Tibial artery (tissue), 4 donors: ENCODE data around the gene OTUB1.

ENCODE experiments used
- DNase-seq, 2 donors: peaks; one replicate each; pipeline ENCODE4 v3.0.0-alpha.2; 2019
- H3K27ac ChIP-seq, 2 donors: fragments of 200-600 bp; sonication (generic) in 1 of 2; 1 replicate in 1 of 2; 2 replicates in 1 of 2; pipeline ENCODE4 v1.5.1; 2018 to 2019; ENCODE audit warnings: mild to moderate bottlenecking in 1 of 2
- H3K27me3 ChIP-seq, 2 donors: fragments of 200-600 bp; sonication (generic) in 1 of 2; one replicate each; pipeline versions ENCODE4 v1.5.1 to v1.6.0; 2016 to 2019
- H3K36me3 ChIP-seq, 3 donors: fragments of 200-600 bp; sonication (generic) in 2 of 3; one replicate each; pipeline ENCODE4 v1.5.1; 2016 to 2019; ENCODE audit warnings: mild to moderate bottlenecking in 2 of 3
- H3K4me1 ChIP-seq, 4 donors: fragments of 200-600 bp; sonication (generic) in 2 of 4; 1 replicate in 3 of 4; 2 replicates in 1 of 4; pipeline ENCODE4 v1.5.1; 2016 to 2019
- H3K4me3 ChIP-seq, 2 donors: fragments of 200-600 bp; sonication (generic) in 1 of 2; 1 replicate in 1 of 2; 2 replicates in 1 of 2; pipeline ENCODE4 v1.5.1; 2018 to 2019; ENCODE audit warnings: mild to moderate bottlenecking in 2 of 2
- H3K9me3 ChIP-seq, 3 donors: fragments of 200-600 bp; sonication (generic) in 1 of 3; one replicate each; pipeline ENCODE4 v1.5.1; 2016 to 2019
- intact Hi-C: fragments of 100-400 bp; cut with DNase I; formaldehyde crosslinking; loops from one replicate; pipeline ENCODE4 v1.15.0; 2023; ENCODE audit warnings: low total_unique reads
- TF ChIP-seq, protein P1 (sequence below), 2 experiments: fragments of 200-600 bp in 1 of 2; fragments of 450-650 bp in 1 of 2; IDR thresholded peaks; one replicate each; pipeline ENCODE4 v1.5.1; 2017 to 2019; ENCODE audit warnings: antibody characterized with exemption in 2 of 2, mild to moderate bottlenecking in 1 of 2, moderate library complexity in 1 of 2

The OTUB1 gene

DNA sequence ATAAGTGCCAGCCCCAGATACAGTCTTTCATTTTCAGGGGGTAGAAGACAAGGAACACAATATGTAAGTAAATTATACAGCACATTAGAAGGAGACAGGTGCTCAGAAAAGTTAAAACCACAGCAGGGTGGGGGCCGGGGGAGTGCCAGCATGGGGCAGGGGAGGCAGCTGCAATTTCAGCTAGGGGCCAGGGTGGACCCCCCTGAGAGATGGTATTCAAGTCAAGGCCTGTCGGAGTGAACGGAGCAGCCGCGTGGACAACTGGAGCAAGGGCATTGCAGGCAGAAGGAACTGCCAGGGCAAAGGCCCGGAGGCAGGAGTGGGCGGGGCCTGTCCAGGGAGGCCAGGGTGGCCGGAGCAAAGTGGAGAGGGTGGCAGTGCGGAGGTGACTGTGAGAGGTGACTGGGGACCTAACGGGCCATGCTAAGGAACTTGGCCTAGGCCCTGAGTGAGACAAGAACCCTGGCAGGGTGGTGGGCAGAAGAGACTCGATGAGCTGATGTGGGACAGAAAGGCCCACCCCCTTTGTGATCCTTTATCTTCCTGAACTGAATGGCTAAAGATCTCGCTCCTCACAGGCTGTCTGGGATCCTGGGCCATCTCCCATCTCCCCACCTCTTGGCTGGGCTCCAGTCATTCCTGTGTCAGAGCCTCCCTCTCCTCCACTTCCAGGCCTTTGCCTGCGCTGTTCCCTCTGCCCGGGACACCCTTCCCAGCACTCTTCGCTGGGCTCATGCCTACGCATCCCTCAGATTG, 27.1 kb downstream of the OTUB1 start:
- peaks cover 0 to 8% (median under 1%) of the 10 kb centered on the region in 4 donors for H3K4me1 ChIP-seq
- H3K36me3 ChIP-seq = no peaks in the 10 kb centered on the region
- H3K4me3 ChIP-seq = no peak overlapping the region
- intact Hi-C loops = no loop called here
- TF ChIP-seq, protein P1, sequence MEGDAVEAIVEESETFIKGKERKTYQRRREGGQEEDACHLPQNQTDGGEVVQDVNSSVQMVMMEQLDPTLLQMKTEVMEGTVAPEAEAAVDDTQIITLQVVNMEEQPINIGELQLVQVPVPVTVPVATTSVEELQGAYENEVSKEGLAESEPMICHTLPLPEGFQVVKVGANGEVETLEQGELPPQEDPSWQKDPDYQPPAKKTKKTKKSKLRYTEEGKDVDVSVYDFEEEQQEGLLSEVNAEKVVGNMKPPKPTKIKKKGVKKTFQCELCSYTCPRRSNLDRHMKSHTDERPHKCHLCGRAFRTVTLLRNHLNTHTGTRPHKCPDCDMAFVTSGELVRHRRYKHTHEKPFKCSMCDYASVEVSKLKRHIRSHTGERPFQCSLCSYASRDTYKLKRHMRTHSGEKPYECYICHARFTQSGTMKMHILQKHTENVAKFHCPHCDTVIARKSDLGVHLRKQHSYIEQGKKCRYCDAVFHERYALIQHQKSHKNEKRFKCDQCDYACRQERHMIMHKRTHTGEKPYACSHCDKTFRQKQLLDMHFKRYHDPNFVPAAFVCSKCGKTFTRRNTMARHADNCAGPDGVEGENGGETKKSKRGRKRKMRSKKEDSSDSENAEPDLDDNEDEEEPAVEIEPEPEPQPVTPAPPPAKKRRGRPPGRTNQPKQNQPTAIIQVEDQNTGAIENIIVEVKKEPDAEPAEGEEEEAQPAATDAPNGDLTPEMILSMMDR (IDR thresholded peaks at IDR 0.05) = no peak
- no peak overlapping the region for H3K27ac ChIP-seq
- H3K9me3 ChIP-seq = no peaks in the 10 kb centered on the region
- no peaks in the 10 kb centered on the region for H3K27me3 ChIP-seq
- no peak for DNase-seq

DNA sequence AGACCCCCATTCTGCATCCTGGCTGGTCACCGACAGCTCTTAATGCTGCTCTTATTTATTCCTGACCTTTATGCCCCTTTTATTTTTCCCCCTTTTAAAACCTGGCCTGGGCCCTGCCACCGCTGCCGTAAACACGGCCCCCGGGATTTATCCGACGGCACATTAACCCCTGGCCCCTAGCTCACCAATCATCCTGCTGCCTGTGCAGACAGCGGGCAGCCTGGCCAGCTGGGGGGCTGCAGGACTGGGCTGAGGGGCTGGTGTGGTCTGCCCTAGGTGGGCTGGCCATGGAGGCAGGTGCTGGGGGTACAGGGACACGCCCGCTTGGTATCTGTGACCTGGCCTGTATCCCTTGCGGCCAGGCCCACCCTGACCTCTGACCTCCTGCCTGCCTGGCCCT, 28.1 kb downstream of the OTUB1 start:
- TF ChIP-seq, protein P1 (IDR thresholded peaks at IDR 0.05) = no peak
- Histone ChIP-seq H3K9me3 (no peaks in the 10 kb centered on the region), H3K36me3 (no peaks in the 10 kb centered on the region), H3K27me3 (peaks cover 0 to 5% of the 10 kb centered on the region in 2 donors), H3K27ac (no peak overlapping the region), H3K4me1 (peaks cover 0 to 14% (median 0%) of the 10 kb centered on the region in 4 donors), H3K4me3 (no peak overlapping the region)
- intact Hi-C loops = no loop called here
- no peak for DNase-seq

DNA sequence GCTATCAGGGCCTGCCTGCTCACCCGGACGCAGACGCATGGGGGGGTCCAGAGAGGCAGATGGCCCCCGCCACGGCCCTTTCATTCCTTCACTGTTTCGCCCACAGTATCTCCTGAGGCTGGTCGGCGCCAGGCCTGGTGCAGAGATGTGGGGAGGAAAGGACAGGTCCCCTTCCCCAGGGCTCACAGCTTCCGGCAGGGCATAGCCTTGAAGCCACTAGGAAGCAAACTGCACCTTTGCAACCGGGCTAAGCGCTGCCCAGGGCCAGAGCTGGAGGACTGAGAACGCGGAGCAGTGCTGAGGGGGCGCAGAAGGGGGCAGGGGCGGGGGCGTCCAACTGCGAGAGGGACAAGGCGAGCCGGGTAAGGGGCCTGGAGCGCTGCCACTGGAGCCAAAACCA, 29.3 kb downstream of the OTUB1 start:
- no peak overlapping the region for H3K4me3 ChIP-seq
- peaks cover 0 to 5% of the 10 kb centered on the region in 2 donors for H3K27me3 ChIP-seq
- H3K9me3 ChIP-seq = no peaks in the 10 kb centered on the region
- H3K36me3 ChIP-seq = no peaks in the 10 kb centered on the region
- TF ChIP-seq, protein P1 (IDR thresholded peaks at IDR 0.05) = no peak
- intact Hi-C loops = no loop called here
- DNase-seq = no peak
- no peak overlapping the region for H3K27ac ChIP-seq
- H3K4me1 ChIP-seq = peaks cover 0 to 16% (median 0%) of the 10 kb centered on the region in 4 donors

DNA sequence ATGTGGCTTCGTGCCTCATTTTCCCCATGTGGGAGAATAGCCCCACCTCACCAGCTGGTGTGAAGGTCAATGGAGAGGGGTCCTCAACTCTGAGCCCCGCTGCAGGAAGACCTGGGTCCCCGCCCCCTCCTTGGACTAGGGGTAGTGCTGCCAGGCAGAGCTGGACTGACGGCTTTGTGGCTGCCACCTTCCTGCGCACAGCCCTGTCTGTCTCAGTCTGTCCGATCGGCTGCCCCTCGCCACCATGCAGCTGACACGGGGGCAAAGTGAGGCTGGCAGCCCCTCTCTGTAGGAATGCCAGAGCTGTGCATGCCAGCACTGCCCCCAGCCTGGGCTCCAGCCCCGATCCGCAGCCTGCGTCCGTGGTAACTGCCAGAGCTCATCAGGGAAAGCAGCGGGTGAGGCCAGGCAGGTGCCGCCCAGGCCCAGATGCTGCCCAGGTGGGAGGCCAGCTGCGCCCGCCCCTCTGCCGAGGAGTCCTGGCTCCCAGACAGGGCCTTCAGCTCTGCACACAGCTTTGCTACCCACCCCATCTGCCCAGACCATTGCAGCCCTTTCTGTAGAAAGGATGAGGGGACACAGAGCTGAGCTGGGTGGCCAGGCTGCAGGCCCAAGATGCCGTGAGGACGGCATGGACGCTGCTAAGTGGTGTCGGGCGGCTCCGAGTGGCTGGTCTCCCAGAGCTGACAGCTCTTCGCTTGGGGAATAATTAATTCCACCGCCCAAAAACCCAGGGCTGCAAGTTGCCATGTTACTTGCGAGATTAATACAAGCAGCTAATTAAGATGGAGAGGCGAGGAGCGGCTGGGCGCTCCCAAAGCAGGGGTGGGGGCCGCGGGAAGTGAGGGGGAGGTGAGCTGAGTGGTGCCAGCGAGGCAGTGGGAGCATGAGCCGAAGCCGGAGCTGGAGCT, 30.0 kb downstream of the OTUB1 start:
- TF ChIP-seq, protein P1 (IDR thresholded peaks at IDR 0.05) = no peak
- no peak for DNase-seq
- no peak overlapping the region for H3K4me3 ChIP-seq
- no peaks in the 10 kb centered on the region for H3K36me3 ChIP-seq
- peaks cover 0 to 5% of the 10 kb centered on the region in 2 donors for H3K27me3 ChIP-seq
- H3K4me1 ChIP-seq = peaks cover 0 to 16% (median 0%) of the 10 kb centered on the region in 4 donors
- H3K9me3 ChIP-seq = no peaks in the 10 kb centered on the region
- no peak overlapping the region for H3K27ac ChIP-seq
- intact Hi-C loops = no loop called here

DNA sequence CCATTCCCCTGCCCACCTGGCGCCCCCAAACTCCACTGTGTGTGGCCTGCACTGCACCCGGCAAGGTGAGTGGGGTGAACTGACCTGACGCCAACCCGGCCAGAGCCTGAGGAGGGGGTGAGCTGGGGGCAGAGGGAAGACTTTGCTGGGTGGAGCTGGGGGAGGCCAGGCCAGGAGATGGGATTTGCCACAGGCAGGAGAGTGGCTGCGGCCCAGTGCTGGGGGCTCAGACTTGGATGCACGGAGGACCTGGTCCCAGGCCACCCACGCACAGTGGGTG, 31.6 kb downstream of the OTUB1 start:
- TF ChIP-seq, protein P1 (IDR thresholded peaks at IDR 0.05) = no peak
- Histone ChIP-seq H3K27ac (no peak overlapping the region), H3K9me3 (no peaks in the 10 kb centered on the region), H3K27me3 (peaks cover 0 to 7% of the 10 kb centered on the region in 2 donors), H3K36me3 (no peaks in the 10 kb centered on the region), H3K4me3 (no peak overlapping the region), H3K4me1 (peaks cover 0 to 16% (median 0%) of the 10 kb centered on the region in 4 donors)
- intact Hi-C loops = no loop called here
- DNase-seq = no peak
